H1 (cell line): Measurements from ENCODE around the gene MAGI2. TPM values are rescaled to one million over a fixed set of nuclear protein-coding genes. Genes with fewer than 3 reads are reported as not detected.

Source experiments
- CTCF ChIA-PET: fragments of 300-600 bp; sonication (Branson Sonifier 250); formaldehyde crosslinking; loops from one replicate; lab custom pipeline; 2021; ENCODE audit not compliant: partially characterized antibody; lab: Charles Lee
- POLR2A ChIA-PET: fragments of 300-600 bp; sonication (Branson Sonifier 250); formaldehyde crosslinking; loops from one replicate; lab custom pipeline; 2021; ENCODE audit warnings: inconsistent platforms; ENCODE audit not compliant: partially characterized antibody; lab: Charles Lee
- DNase-seq, 2 experiments: peaks; one replicate each; pipeline versions ENCODE4 v3.0.0 to v3.0.0-alpha.2; 2010 to 2022; ENCODE audit warnings: low spot score in 2 of 2, low read depth in 1 of 2, mixed read lengths in 1 of 2
- FAIRE-seq: peaks from 2 replicates; lab custom pipeline; 2011; peaks lifted over from hg19 to GRCh38; lab: Jason Lieb, UNC
- H2AFZ ChIP-seq: 2 replicates; pipeline ENCODE4 v1.8.1; 2012; ENCODE audit warnings: low read length, inconsistent platforms
- H2AK5ac ChIP-seq: 2 replicates; pipeline ENCODE4 v1.6.1; 2013; ENCODE audit warnings: low read depth, low read length
- H2BK120ac ChIP-seq: replicated peaks from 2 replicates; pipeline ENCODE3; 2013; ENCODE audit warnings: low read depth, low read length, inconsistent platforms
- H2BK12ac ChIP-seq: 2 replicates; pipeline ENCODE4 v1.6.1; 2013; ENCODE audit warnings: low read depth, low read length
- H2BK15ac ChIP-seq: 2 replicates; pipeline ENCODE4 v1.6.1; 2013; ENCODE audit warnings: low read length
- H2BK20ac ChIP-seq: 2 replicates; pipeline ENCODE4 v1.6.1; 2013; ENCODE audit warnings: low read length
- H2BK5ac ChIP-seq: 2 replicates; pipeline ENCODE4 v1.6.1; 2013; ENCODE audit warnings: low read depth, low read length
- H3K14ac ChIP-seq: 2 replicates; pipeline ENCODE4 v1.6.1; 2013; ENCODE audit warnings: inconsistent platforms; ENCODE audit not compliant: insufficient read length
- H3K18ac ChIP-seq: 2 replicates; pipeline ENCODE4 v1.6.1; 2013; ENCODE audit warnings: low read length; ENCODE audit errors: extremely low read depth
- H3K23ac ChIP-seq: 2 replicates; pipeline ENCODE4 v1.6.1; 2013; ENCODE audit warnings: inconsistent platforms; ENCODE audit not compliant: insufficient read length
- H3K23me2 ChIP-seq: 2 replicates; pipeline ENCODE4 v1.6.1; 2013; ENCODE audit warnings: low read depth, low read length
- H3K27ac ChIP-seq: 2 replicates; pipeline ENCODE4 v1.6.1; 2011; ENCODE audit warnings: low read depth, low read length, inconsistent platforms
- H3K27me3 ChIP-seq, 4 experiments: replicated peaks in 1 of 4; 1 replicate in 1 of 4; 2 replicates in 3 of 4; pipeline versions ENCODE4 v1.6.1 to v1.8.1; 2011 to 2013; ENCODE audit warnings: low read length in 3 of 4, mild to moderate bottlenecking in 3 of 4, inconsistent platforms in 2 of 4, mixed read lengths in 2 of 4, moderate library complexity in 1 of 4; ENCODE audit not compliant: control insufficient read depth in 3 of 4, insufficient read depth in 3 of 4; ENCODE audit errors: extremely low read depth in 1 of 4
- H3K36me3 ChIP-seq, 4 experiments: 2 replicates each; pipeline versions ENCODE4 v1.6.1 to v1.8.1; 2011 to 2013; ENCODE audit warnings: mild to moderate bottlenecking in 4 of 4, low read length in 3 of 4, moderate library complexity in 2 of 4, control low read depth in 1 of 4, inconsistent platforms in 1 of 4; ENCODE audit not compliant: insufficient read depth in 4 of 4, control insufficient read depth in 2 of 4
- H3K4ac ChIP-seq: replicated peaks from 2 replicates; pipeline ENCODE3; 2013; ENCODE audit warnings: low read length, low read depth, mixed read lengths, inconsistent platforms; ENCODE audit not compliant: insufficient read length
- H3K4me1 ChIP-seq, 4 experiments: replicated peaks in 1 of 4; 1 replicate in 1 of 4; 2 replicates in 3 of 4; pipeline versions ENCODE4 v1.6.1 to v1.8.1; 2011 to 2013; ENCODE audit warnings: low read length in 3 of 4, inconsistent platforms in 2 of 4, mixed read lengths in 1 of 4; ENCODE audit not compliant: insufficient read depth in 4 of 4, control insufficient read depth in 3 of 4
- H3K4me2 ChIP-seq, 2 experiments: 2 replicates each; pipeline versions ENCODE4 v1.6.1 to v1.8.1; 2011 to 2013; ENCODE audit warnings: low read depth in 2 of 2, low read length in 2 of 2, control low read depth in 1 of 2, inconsistent platforms in 1 of 2, mild to moderate bottlenecking in 1 of 2; ENCODE audit not compliant: insufficient read depth in 1 of 2
- H3K4me3 ChIP-seq, 4 experiments: fragments of 200-600, 300-600 bp in 1 of 4; sonication (generic), shearing (Covaris generic), sonication (Bioruptor Twin) in 1 of 4; 2 replicates each; pipeline versions ENCODE4 v1.5.1 to v1.8.1; 2011 to 2016; ENCODE audit warnings: low read length in 4 of 4, low read depth in 3 of 4, control low read depth in 2 of 4, inconsistent platforms in 2 of 4, mild to moderate bottlenecking in 2 of 4, mixed read lengths in 1 of 4, moderate library complexity in 1 of 4; ENCODE audit not compliant: insufficient read depth in 2 of 4; ENCODE audit errors: extremely low read depth in 1 of 4
- H3K56ac ChIP-seq: replicated peaks from 2 replicates; pipeline ENCODE3; 2013; ENCODE audit warnings: low read depth, mild to moderate bottlenecking, mixed read lengths, low read length, inconsistent platforms; ENCODE audit not compliant: insufficient read length
- H3K79me1 ChIP-seq: 2 replicates; pipeline ENCODE4 v1.6.1; 2013; ENCODE audit warnings: low read depth, low read length, control low read depth
- H3K79me2 ChIP-seq, 2 experiments: 2 replicates each; pipeline versions ENCODE4 v1.6.1 to v1.8.1; 2012 to 2013; ENCODE audit warnings: low read length in 2 of 2, mild to moderate bottlenecking in 2 of 2, inconsistent platforms in 1 of 2; ENCODE audit not compliant: insufficient read depth in 2 of 2, control insufficient read depth in 1 of 2
- H3K9ac ChIP-seq, 4 experiments: replicated peaks in 1 of 4; 1 replicate in 1 of 4; 2 replicates in 3 of 4; pipeline versions ENCODE4 v1.6.1 to v1.8.1; 2011 to 2013; ENCODE audit warnings: low read depth in 3 of 4, low read length in 3 of 4, control low read depth in 2 of 4, mild to moderate bottlenecking in 2 of 4, moderate library complexity in 2 of 4, inconsistent platforms in 1 of 4; ENCODE audit errors: extremely low read depth in 1 of 4
- H3K9me3 ChIP-seq, 2 experiments: 2 replicates each; pipeline versions ENCODE4 v1.6.1 to v1.8.1; 2012 to 2013; ENCODE audit warnings: mild to moderate bottlenecking in 2 of 2, moderate library complexity in 2 of 2, control low read depth in 1 of 2, inconsistent platforms in 1 of 2, low read depth in 1 of 2, low read length in 1 of 2, mixed read lengths in 1 of 2; ENCODE audit not compliant: insufficient read depth in 2 of 2
- H4K20me1 ChIP-seq, 2 experiments: replicated peaks in 1 of 2; 2 replicates each; pipeline versions ENCODE3 to v1.8.1; 2011 to 2013; ENCODE audit warnings: inconsistent platforms in 2 of 2, low read length in 2 of 2, mild to moderate bottlenecking in 1 of 2; ENCODE audit not compliant: insufficient read depth in 2 of 2, control insufficient read depth in 1 of 2
- H4K5ac ChIP-seq: 2 replicates; pipeline ENCODE4 v1.6.1; 2013; ENCODE audit warnings: low read length, low read depth, mixed read lengths, inconsistent platforms; ENCODE audit not compliant: insufficient read length
- H4K8ac ChIP-seq: 2 replicates; pipeline ENCODE4 v1.8.0; 2013; ENCODE audit warnings: mild to moderate bottlenecking, moderate library complexity, low read length, inconsistent platforms; ENCODE audit not compliant: insufficient read depth; ENCODE audit errors: extremely low read depth
- H4K91ac ChIP-seq: replicated peaks from 2 replicates; pipeline ENCODE3; 2013; ENCODE audit warnings: low read length, mixed read lengths, inconsistent platforms; ENCODE audit not compliant: insufficient read length
- RNF2 ChIP-seq: fragments of 200-900, 300-1000 bp; sonication (generic); IDR thresholded peaks from 2 replicates; pipeline ENCODE4 v1.7.1; 2016; ENCODE audit warnings: borderline replicate concordance, low read depth, mild to moderate bottlenecking, antibody characterized with exemption, low read length; ENCODE audit not compliant: poor library complexity, severe bottlenecking; ENCODE audit errors: missing control alignments
- TCF12 ChIP-seq: IDR thresholded peaks from 2 replicates; pipeline ENCODE4 v1.6.1; 2011; ENCODE audit warnings: low read depth, mild to moderate bottlenecking, low read length
- WGBS, 2 experiments: shearing (Covaris generic) in 1 of 2; methylation state at CpG; one replicate each; pipeline versions ENCODE4 v1.1.6 to v1.1.7; 2013 to 2015; ENCODE audit warnings: low lambda C conversion rate in 2 of 2, mixed read lengths in 2 of 2, inconsistent platforms in 1 of 2, low coverage in 1 of 2, missing lambda C conversion rate in 1 of 2; ENCODE audit not compliant: insufficient replicate concordance in 2 of 2, insufficient coverage in 1 of 2, insufficient read length in 1 of 2; ENCODE audit errors: extremely low coverage in 1 of 2, missing lambda C conversion rate in 1 of 2; 5-methylcytosine and 5-hydroxymethylcytosine counted together
- polyA plus RNA-seq, 7 experiments: library from polyadenylated mRNA; depleted of rRNA in 3 of 7; stranded (reverse) in 5 of 7; unstranded in 2 of 7; fragments of >200 nt in 5 of 7; fragments of 200-250 nt in 2 of 7; gene quantifications; 1 replicate in 5 of 7; 2 replicates in 1 of 7; 4 replicates in 1 of 7; pipeline versions ENCODE4 v1.2.1 to v1.2.3, GENCODE V29; 2011 to 2013; ENCODE audit warnings: missing spikeins in 2 of 7, mixed read lengths in 2 of 7
- total RNA-seq: library from RNA; stranded (reverse); fragmentation: NEBNext Ultra II Directional; extraction: Animal tissue kit (Norgen Biotek cat#: 25700); gene quantifications from 2 replicates; pipeline ENCODE4 v1.2.1, GENCODE V29; 2021

MAGI2 gene
- total and polyA plus RNA-seq, 2 of the 8 experiments (the other 6 are each of a cell fraction or from before 2014, with no cell fraction given), result 6.0 to 27.3 TPM

DNA sequence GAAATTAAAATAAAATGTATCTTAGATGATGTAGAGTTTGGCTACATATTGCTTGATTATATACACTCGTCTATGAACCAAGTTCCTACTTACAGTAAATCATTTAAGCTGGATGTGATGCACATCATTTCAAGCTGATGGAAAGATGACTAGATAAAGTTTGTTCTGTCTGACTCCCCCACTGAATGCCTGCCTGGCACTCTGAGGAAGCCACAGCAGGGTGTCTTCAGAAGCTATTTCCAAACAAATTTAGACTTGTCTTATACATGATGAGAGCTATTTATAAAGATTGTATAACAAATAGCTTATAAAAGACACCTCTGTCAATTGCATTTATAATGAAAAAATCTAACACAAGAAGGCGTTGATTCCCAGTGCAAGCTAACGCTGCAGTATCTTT, 741.4 kb downstream of the MAGI2 start:
- Histone ChIP-seq H3K14ac (no peak overlapping the region), H2BK15ac (no peak overlapping the region), H3K23ac (no peak overlapping the region), H3K4me3 (no peak overlapping the region), H3K56ac (no peak overlapping the region), H2AFZ (no peak overlapping the region), H3K79me2 (peaks cover 0 to 26% of the 10 kb centered on the region in 2 experiments; a peak in 2 of 4 replicates), H3K27me3 (no peaks in the 10 kb centered on the region), H3K4ac (no peak overlapping the region), H3K9ac (no peak overlapping the region), H4K91ac (no peak overlapping the region), H3K79me1 (no peaks in the 10 kb centered on the region; the same call in 1 of the 2 replicates), H3K23me2 (no peaks in the 10 kb centered on the region), H4K8ac (no peak overlapping the region), H4K20me1 (no peaks in the 10 kb centered on the region), H3K9me3 (no peaks in the 10 kb centered on the region), H2BK20ac (no peak overlapping the region), H3K4me2 (no peak overlapping the region), H2BK120ac (no peak overlapping the region), H4K5ac (no peak overlapping the region), H3K36me3 (no peaks in the 10 kb centered on the region), H2AK5ac (no peak overlapping the region), H3K4me1 (peaks cover 0 to 11% (median 8%) of the 10 kb centered on the region in 4 experiments; a peak in 4 of 7 replicates), H3K18ac (no peak overlapping the region), H2BK5ac (no peak overlapping the region), H3K27ac (no peak overlapping the region), H2BK12ac (no peak overlapping the region)
- FAIRE-seq (no peak), DNase-seq (no peak)
- POLR2A ChIA-PET, result no interaction called here
- WGBS, 2 experiments, result 89% methylated on average over 3 of the region's 3 CpGs; no CpG with 5 or more reads in 1 of the 2 experiments
- TF ChIP-seq RNF2 (no peak), TCF12 (no peak)
- CTCF ChIA-PET, result no interaction called here
